IPS-18a (cell line): ENCODE results near the gene SDHB.

ENCODE experiments used
- H3K27ac ChIP-seq: one replicate; pipeline ENCODE4 v1.5.1; 2013; ENCODE audit warnings: low read length
- H3K27me3 ChIP-seq: one replicate; pipeline ENCODE4 v1.6.1; 2013; ENCODE audit warnings: mild to moderate bottlenecking, low read length; ENCODE audit not compliant: control insufficient read depth, insufficient read depth
- H3K36me3 ChIP-seq: one replicate; pipeline ENCODE4 v1.6.1; 2013; ENCODE audit warnings: low read depth, low read length; ENCODE audit not compliant: control insufficient read depth
- H3K4me1 ChIP-seq: one replicate; pipeline ENCODE4 v1.6.1; 2013; ENCODE audit warnings: low read depth, low read length; ENCODE audit not compliant: control insufficient read depth
- H3K4me3 ChIP-seq: one replicate; pipeline ENCODE4 v1.5.1; 2013; ENCODE audit warnings: low read length
- H3K9ac ChIP-seq: one replicate; pipeline ENCODE4 v1.6.1; 2013; ENCODE audit warnings: mild to moderate bottlenecking, low read length, moderate library complexity
- H3K9me3 ChIP-seq: one replicate; pipeline ENCODE4 v1.6.1; 2013; ENCODE audit warnings: low read depth, low read length; ENCODE audit not compliant: control insufficient read depth

The SDHB gene

DNA sequence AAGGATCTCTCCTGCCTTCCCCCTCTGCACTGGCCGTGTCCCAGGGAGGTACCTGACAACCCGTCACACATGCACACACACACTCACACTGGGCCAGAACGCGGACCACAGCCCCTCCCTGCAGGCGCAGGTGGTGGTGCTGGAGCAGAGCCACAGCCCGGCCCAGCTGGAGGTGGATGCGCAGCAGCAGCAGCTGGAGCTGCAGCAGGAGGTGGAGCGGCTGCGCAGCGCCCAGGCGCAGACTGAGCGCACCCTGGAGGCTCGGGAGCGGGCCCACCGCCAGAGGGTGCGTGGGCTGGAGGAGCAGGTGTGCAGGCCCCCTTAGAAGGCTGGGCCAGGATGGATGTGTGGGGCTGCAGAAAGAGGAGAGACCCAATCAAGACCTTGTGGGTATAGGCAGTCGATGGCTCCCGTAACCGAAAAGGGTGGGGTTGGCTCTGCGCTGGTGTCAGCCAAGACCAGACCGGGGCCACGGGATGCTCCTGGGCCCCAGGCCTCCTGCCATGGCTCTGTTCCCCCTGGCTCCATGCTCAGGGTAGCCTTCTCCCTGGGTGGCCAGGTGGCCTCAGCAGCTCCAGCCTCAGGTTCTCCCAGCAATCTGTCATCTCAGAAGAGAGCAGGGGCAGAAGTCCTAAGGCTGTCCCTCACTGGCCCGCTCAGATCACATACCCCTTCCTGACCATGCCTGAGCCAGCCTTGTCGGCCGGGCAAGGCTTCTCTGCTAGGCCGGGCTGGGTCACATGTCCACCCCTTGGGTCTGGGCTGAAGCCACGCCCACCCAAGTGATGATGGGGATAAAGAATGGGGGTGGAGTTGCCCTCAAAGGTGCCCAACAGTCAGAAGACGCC, 82.3 kb downstream of the SDHB start:
- H3K27me3 ChIP-seq: no peaks in the 10 kb centered on the region
- peaks cover 13% of the 10 kb centered on the region for H3K36me3 ChIP-seq
- H3K4me3 ChIP-seq: no peak overlapping the region
- H3K9ac ChIP-seq: no peak overlapping the region
- H3K9me3 ChIP-seq: no peaks in the 10 kb centered on the region
- H3K27ac ChIP-seq: no peak overlapping the region
- no peaks in the 10 kb centered on the region for H3K4me1 ChIP-seq

DNA sequence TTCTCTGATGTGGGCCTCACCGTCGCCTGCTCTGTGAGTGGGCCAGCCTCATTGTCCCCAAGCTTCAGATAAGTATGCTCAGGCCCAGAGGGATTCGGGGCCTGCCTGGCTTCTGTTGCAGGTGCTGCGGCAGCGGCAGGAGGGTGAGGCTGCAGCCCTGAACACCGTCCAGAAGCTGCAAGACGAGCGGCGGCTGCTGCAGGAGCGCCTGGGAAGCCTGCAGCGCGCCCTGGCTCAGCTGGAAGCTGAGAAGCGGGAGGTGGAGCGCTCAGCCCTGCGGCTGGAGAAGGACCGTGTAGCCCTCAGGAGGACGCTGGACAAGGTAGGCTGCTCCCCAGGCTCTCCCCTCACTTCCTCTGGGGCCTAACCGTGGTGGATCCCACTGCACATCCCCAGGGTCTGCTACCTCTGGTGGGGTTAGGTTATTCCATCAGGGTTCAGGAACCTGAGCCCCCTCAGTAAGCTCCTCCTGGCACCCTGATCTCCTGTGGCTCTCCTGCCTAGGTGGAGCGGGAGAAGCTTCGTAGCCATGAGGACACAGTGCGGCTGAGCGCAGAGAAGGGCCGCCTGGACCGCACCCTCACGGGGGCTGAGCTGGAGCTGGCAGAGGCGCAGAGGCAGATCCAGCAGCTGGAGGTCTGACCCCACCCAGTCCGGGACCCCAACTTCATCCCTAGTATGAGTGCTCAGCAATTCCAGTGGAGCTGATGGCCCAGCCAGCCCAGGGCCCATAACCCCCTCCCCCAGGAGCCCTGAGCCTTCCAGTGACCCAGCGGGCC, 83.5 kb downstream of the SDHB start:
- H3K9me3 ChIP-seq: no peaks in the 10 kb centered on the region
- H3K4me1 ChIP-seq: no peaks in the 10 kb centered on the region
- H3K9ac ChIP-seq: no peak overlapping the region
- H3K27me3 ChIP-seq: no peaks in the 10 kb centered on the region
- no peak overlapping the region for H3K27ac ChIP-seq
- H3K36me3 ChIP-seq: peaks cover 24% of the 10 kb centered on the region
- no peak overlapping the region for H3K4me3 ChIP-seq

DNA sequence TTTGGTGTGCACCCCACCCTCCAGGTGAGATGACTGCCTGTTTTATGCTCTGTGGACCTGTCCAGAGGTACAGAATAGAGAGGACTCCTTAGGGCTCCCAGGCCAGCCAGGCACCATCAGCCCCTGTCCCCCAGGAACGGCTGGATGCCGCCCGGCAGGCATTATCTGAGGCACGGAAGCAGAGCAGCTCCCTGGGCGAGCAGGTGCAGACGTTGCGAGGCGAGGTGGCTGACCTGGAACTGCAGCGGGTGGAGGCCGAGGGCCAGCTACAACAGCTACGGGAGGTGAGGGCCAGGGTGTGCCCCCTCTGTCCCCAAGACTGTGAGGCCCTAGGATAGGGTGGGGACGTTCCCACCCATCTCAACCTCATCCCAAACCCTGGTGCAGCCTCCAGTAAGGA, 84.2 kb downstream of the SDHB start:
- no peak overlapping the region for H3K9ac ChIP-seq
- peaks cover 29% of the 10 kb centered on the region for H3K36me3 ChIP-seq
- H3K27ac ChIP-seq: no peak overlapping the region
- no peak overlapping the region for H3K4me3 ChIP-seq
- H3K9me3 ChIP-seq: no peaks in the 10 kb centered on the region
- H3K27me3 ChIP-seq: no peaks in the 10 kb centered on the region
- H3K4me1 ChIP-seq: no peaks in the 10 kb centered on the region

DNA sequence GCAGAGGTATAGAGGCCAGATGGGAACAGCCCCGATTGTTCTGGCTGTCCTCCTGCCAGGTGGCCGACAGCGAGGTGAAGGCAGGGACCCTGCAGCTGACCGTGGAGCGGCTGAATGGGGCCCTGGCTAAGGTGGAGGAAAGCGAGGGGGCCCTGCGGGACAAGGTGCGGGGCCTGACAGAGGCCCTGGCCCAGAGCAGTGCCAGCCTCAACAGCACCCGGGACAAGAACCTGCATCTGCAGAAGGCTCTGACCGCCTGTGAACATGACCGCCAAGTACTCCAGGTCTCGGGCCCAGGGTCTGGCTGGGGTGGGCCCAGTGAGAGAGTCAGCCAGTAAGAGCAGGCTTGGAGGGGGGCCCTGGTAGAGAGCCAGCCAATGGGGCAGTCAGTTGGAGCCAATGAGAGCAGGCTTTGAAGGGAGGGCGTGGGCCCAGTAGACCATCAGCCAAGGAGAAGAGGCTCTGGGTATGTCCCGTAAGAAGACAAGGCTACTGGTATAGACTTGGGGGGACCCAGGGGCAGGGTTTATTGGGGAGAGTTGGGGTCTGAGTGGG, 84.7 kb downstream of the SDHB start:
- Histone ChIP-seq H3K9me3 (no peaks in the 10 kb centered on the region), H3K36me3 (peaks cover 29% of the 10 kb centered on the region), H3K27ac (no peak overlapping the region), H3K27me3 (no peaks in the 10 kb centered on the region), H3K4me3 (no peak overlapping the region), H3K4me1 (no peaks in the 10 kb centered on the region), H3K9ac (no peak overlapping the region)
